GM12878 (cell line): ENCODE data around the gene SMIM32. TPM values are rescaled to one million over a fixed set of nuclear protein-coding genes. Genes with fewer than 3 reads are reported as not detected.

Experiments used
- ATF3 ChIP-seq: IDR thresholded peaks from 2 replicates; pipeline ENCODE4 v1.6.1; 2011; ENCODE audit warnings: low read depth, mild to moderate bottlenecking, low read length, moderate library complexity, borderline replicate concordance; ENCODE audit errors: extremely low read depth
- BCLAF1 ChIP-seq: fragments of 450-650 bp; IDR thresholded peaks from 2 replicates; pipeline ENCODE4 v1.6.1; 2017; ENCODE audit warnings: antibody characterized with exemption, mild to moderate bottlenecking, moderate library complexity
- CHD1 ChIP-seq: IDR thresholded peaks from 2 replicates; pipeline ENCODE4 v1.6.1; 2012; ENCODE audit warnings: low read depth, low read length, improper control_type of control experiment
- EP300 ChIP-seq, 2 experiments: fragments of 150-350 bp in 1 of 2; IDR thresholded peaks; 2 replicates each; pipeline ENCODE4 v1.6.1; 2011 to 2012; ENCODE audit warnings: low read depth in 2 of 2, low read length in 2 of 2, borderline replicate concordance in 1 of 2, improper control_type of control experiment in 1 of 2, inconsistent platforms in 1 of 2; ENCODE audit not compliant: control insufficient read depth in 1 of 2
- GATAD2B ChIP-seq: fragments of 450-650 bp; conservative IDR thresholded peaks from 2 replicates; pipeline ENCODE4 v1.6.1; 2017; ENCODE audit warnings: low read depth, mild to moderate bottlenecking, moderate library complexity
- IKZF2 ChIP-seq, 2 experiments: fragments of 450-650 bp; IDR thresholded peaks; 2 replicates each; pipeline ENCODE4 v1.6.1; 2017; ENCODE audit warnings: mild to moderate bottlenecking in 2 of 2, moderate library complexity in 2 of 2
- KAT2A ChIP-seq: conservative IDR thresholded peaks from 2 replicates; pipeline ENCODE4 v1.6.1; 2011; ENCODE audit warnings: low read depth, low read length; ENCODE audit not compliant: control insufficient read depth
- KLF5 ChIP-seq: fragments of 450-650 bp; IDR thresholded peaks from 2 replicates; pipeline ENCODE4 v1.6.1; 2014; ENCODE audit warnings: mild to moderate bottlenecking; ENCODE audit not compliant: partially characterized antibody
- NFXL1 ChIP-seq: fragments of 450-650 bp; IDR thresholded peaks from 2 replicates; pipeline ENCODE4 v1.6.1; 2017; ENCODE audit warnings: antibody characterized with exemption, mild to moderate bottlenecking, borderline replicate concordance
- NKRF ChIP-seq: fragments of 450-650 bp; conservative IDR thresholded peaks from 2 replicates; pipeline ENCODE4 v1.6.1; 2017; ENCODE audit warnings: mild to moderate bottlenecking, moderate library complexity
- NR2F1 ChIP-seq: fragments of 450-650 bp; conservative IDR thresholded peaks from 2 replicates; pipeline ENCODE4 v1.6.1; 2017; ENCODE audit warnings: mild to moderate bottlenecking
- NRF1 ChIP-seq: conservative IDR thresholded peaks from 2 replicates; pipeline ENCODE4 v1.6.1; 2011; ENCODE audit warnings: mild to moderate bottlenecking, low read depth, low read length, improper control_type of control experiment
- RBBP5 ChIP-seq: fragments of 200-600 bp; sonication (generic); conservative IDR thresholded peaks from 2 replicates; pipeline ENCODE4 v1.6.1; 2016
- RUNX3 ChIP-seq: IDR thresholded peaks from 2 replicates; pipeline ENCODE4 v1.6.1; 2012; ENCODE audit warnings: low read length, inconsistent platforms
- SIN3A ChIP-seq: IDR thresholded peaks from 2 replicates; pipeline ENCODE4 v1.6.1; 2012; ENCODE audit warnings: low read depth, low read length, improper control_type of control experiment
- SMAD1 ChIP-seq: fragments of 450-650 bp; IDR thresholded peaks from 2 replicates; pipeline ENCODE4 v1.6.1; 2018; ENCODE audit warnings: mild to moderate bottlenecking, low read depth; ENCODE audit not compliant: partially characterized antibody
- SREBF2 ChIP-seq: IDR thresholded peaks from 2 replicates; pipeline ENCODE4 v1.6.1; 2012; ENCODE audit warnings: mild to moderate bottlenecking, low read length
- SRF ChIP-seq, 2 experiments: IDR thresholded peaks; 2 replicates each; pipeline ENCODE4 v1.6.1; 2011; ENCODE audit warnings: low read depth in 2 of 2, low read length in 2 of 2, mild to moderate bottlenecking in 1 of 2, moderate library complexity in 1 of 2
- TARDBP ChIP-seq: IDR thresholded peaks from 2 replicates; pipeline ENCODE4 v1.6.1; 2016; ENCODE audit warnings: borderline replicate concordance
- TCF12 ChIP-seq: IDR thresholded peaks from 2 replicates; pipeline ENCODE4 v1.6.1; 2011; ENCODE audit warnings: low read depth, mild to moderate bottlenecking, low read length
- ZBTB40 ChIP-seq: fragments of 450-650 bp; IDR thresholded peaks from 2 replicates; pipeline ENCODE4 v1.6.1; 2016; ENCODE audit warnings: mild to moderate bottlenecking, moderate library complexity, borderline replicate concordance
- polyA plus RNA-seq, 11 experiments: library from polyadenylated mRNA; depleted of rRNA in 4 of 11; unstranded in 6 of 11; stranded (reverse) in 5 of 11; fragments of >200 nt; fragmentation: Nextera tagmentation in 4 of 11; fragmentation: Illumina TruSeq in 1 of 11; extraction: Ambion mirVana in 4 of 11; extraction: Trizol in 1 of 11; gene quantifications; 1 replicate in 1 of 11; 2 replicates in 10 of 11; pipeline versions ENCODE4 v1.2.1 to v1.2.3, GENCODE V29; 2011 to 2016; ENCODE audit warnings: inconsistent platforms in 2 of 11, missing spikeins in 2 of 11, low read depth in 1 of 11
- total RNA-seq, 4 experiments: library from RNA; depleted of rRNA in 3 of 4; stranded (reverse); fragments of >200 nt in 3 of 4; fragmentation: Illumina TruSeq in 1 of 4; extraction: Trizol in 1 of 4; gene quantifications; 2 replicates each; pipeline versions ENCODE4 v1.2.1 to v1.2.3, GENCODE V29; 2013 to 2021

The SMIM32 gene
- total and polyA plus RNA-seq, 10 of the 15 experiments (the other 5 are each of a cell fraction or from before 2014, with no cell fraction given), result not detected

GRCh38 chr5:136232316-136232715 is 39.4 kb upstream of the SMIM32 start (continued):
- TF ChIP-seq TCF12 (no peak), NFXL1 (no peak), SRF (IDR thresholded peaks at IDR 0.05; ENCODE audit: low read depth in 2 of 2, low read length in 2 of 2) (no peak), BCLAF1 (no peak), ZBTB40 (no peak), SIN3A (no peak), TARDBP (no peak), NR2F1 (peak; percentile 50), KAT2A (no peak), RUNX3 (peak; percentile 47), CHD1 (no peak), SMAD1 (no peak), NRF1 (no peak), KLF5 (no peak), IKZF2 (IDR thresholded peaks at IDR 0.05) (no peak; a peak in 1 of 4 replicates), EP300 (IDR thresholded peaks at IDR 0.05; ENCODE audit: borderline replicate concordance in 1 of 2, control insufficient read depth in 1 of 2, low read depth in 2 of 2, low read length in 2 of 2) (peak; percentile 54 to 66; a peak in 1 of 4 replicates), ATF3 (no peak), GATAD2B (no peak), SREBF2 (no peak), RBBP5 (no peak), NKRF (no peak)
